Gastroesophageal sphincter (tissue), 3 donors: Measurements from ENCODE around the gene HS3ST6.

ENCODE experiments used
- CTCF ChIP-seq, 4 experiments: fragments of 200-600 bp in 2 of 4; fragments of 450-650 bp in 2 of 4; sonication (generic) in 1 of 4; IDR thresholded peaks; one replicate each; pipeline ENCODE4 v1.5.1; 2017 to 2019; ENCODE audit warnings: antibody characterized with exemption in 4 of 4, mild to moderate bottlenecking in 2 of 4, moderate library complexity in 2 of 4
- POLR2A ChIP-seq, 2 donors: fragments of 450-650 bp; IDR thresholded peaks; one replicate each; pipeline ENCODE4 v1.6.1; 2017; ENCODE audit warnings: antibody characterized with exemption in 2 of 2, mild to moderate bottlenecking in 2 of 2, moderate library complexity in 1 of 2
- POLR2AphosphoS5 ChIP-seq: sonication (generic); formaldehyde crosslinking; IDR thresholded peaks from one replicate; pipeline ENCODE4 v1.6.1; 2017; ENCODE audit warnings: antibody characterized with exemption

DNA sequence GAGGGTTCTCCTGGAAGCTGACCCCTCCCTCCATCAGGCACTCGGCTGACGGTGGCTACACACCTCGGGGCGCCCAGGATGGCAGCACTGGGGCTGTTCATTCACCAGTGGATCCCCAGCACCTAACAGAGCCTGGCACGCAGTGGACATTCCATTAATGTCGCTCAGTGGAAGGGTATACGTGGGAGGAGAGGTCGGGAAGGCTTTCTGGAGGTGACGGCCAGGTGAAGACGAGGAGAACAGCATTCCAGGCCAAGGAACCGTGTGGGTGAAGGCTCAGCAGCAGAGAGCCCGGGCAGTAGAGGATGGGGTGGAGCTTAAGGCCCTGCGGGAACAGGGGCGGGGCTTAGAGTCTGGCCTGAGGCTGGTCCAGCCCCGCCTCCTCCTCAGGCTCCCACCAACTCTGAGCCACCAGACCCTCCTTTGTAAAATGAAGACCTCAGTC is 2.5 kb upstream of the HS3ST6 start:
- TF ChIP-seq CTCF (IDR thresholded peaks at IDR 0.05) (no peak), POLR2A (IDR thresholded peaks at IDR 0.05) (no peak), POLR2AphosphoS5 (no peak)
